Measurements from ENCODE around the gene TMEM235.
A peak's percentile ranks its signal among the peaks of the same experiment; 100 is the strongest.

GRCh38 chr17:78289802-78290363 is 58.5 kb downstream of the TMEM235 start:
- TF ChIP-seq, protein P1, sequence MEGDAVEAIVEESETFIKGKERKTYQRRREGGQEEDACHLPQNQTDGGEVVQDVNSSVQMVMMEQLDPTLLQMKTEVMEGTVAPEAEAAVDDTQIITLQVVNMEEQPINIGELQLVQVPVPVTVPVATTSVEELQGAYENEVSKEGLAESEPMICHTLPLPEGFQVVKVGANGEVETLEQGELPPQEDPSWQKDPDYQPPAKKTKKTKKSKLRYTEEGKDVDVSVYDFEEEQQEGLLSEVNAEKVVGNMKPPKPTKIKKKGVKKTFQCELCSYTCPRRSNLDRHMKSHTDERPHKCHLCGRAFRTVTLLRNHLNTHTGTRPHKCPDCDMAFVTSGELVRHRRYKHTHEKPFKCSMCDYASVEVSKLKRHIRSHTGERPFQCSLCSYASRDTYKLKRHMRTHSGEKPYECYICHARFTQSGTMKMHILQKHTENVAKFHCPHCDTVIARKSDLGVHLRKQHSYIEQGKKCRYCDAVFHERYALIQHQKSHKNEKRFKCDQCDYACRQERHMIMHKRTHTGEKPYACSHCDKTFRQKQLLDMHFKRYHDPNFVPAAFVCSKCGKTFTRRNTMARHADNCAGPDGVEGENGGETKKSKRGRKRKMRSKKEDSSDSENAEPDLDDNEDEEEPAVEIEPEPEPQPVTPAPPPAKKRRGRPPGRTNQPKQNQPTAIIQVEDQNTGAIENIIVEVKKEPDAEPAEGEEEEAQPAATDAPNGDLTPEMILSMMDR (IDR thresholded peaks at IDR 0.05): peak; percentile 57 to 75 (median 66)
- no peak for TF ChIP-seq POLR2A (IDR thresholded peaks at IDR 0.05)
